ENCODE data around the gene INTS7.
A peak's percentile ranks its signal among the peaks of the same experiment; 100 is the strongest.
"Not testable (repeated sequence)": the region's sequence is repeated elsewhere in the genome, so short reads cannot be mapped to it uniquely, and the experiment has no call there.

INTS7 gene

GRCh38 chr1:211985556-211986264 is 49.6 kb downstream of the INTS7 start:
- no peak for FAIRE-seq
- DNase-seq (ENCODE audit: insufficient read length, low spot score), result no peak

GRCh38 chr1:211978596-211978995 is 56.8 kb downstream of the INTS7 start:
- FAIRE-seq, result no peak
- DNase-seq (ENCODE audit: insufficient read length, low spot score), result no peak

- DNase-seq (ENCODE audit: insufficient read length, low spot score) (no peak), FAIRE-seq (no peak)
Measured at GRCh38 chr1:211975152-211975941, 60.0 kb downstream of the INTS7 start.

- FAIRE-seq (no peak), DNase-seq (ENCODE audit: insufficient read length, low spot score) (no peak)
Measured at GRCh38 chr1:211973541-211973940, 61.8 kb downstream of the INTS7 start.

- no peak for FAIRE-seq
- no peak for DNase-seq (ENCODE audit: insufficient read length, low spot score)
Measured at GRCh38 chr1:211968200-211968834, 67.0 kb downstream of the INTS7 start.

- DNase-seq (ENCODE audit: insufficient read length, low spot score) (no peak), FAIRE-seq (no peak)
Measured at GRCh38 chr1:211967704-211968103, 67.7 kb downstream of the INTS7 start.

- no peak for DNase-seq (ENCODE audit: insufficient read length, low spot score)
- FAIRE-seq, result no peak
Measured at GRCh38 chr1:211965108-211965805, 70.1 kb downstream of the INTS7 start.

GRCh38 chr1:211959680-211960079 is 75.7 kb downstream of the INTS7 start:
- DNase-seq (ENCODE audit: insufficient read length, low spot score) (no peak), FAIRE-seq (no peak)

GRCh38 chr1:211959221-211959620 is 76.1 kb downstream of the INTS7 start:
- DNase-seq (ENCODE audit: insufficient read length, low spot score) (no peak), FAIRE-seq (no peak)

- FAIRE-seq; DNase-seq (ENCODE audit: insufficient read length, low spot score): not testable (repeated sequence)
Measured at GRCh38 chr1:211954028-211954427, 81.3 kb downstream of the INTS7 start.

- FAIRE-seq; DNase-seq (ENCODE audit: insufficient read length, low spot score): not testable (repeated sequence)
Measured at GRCh38 chr1:211953543-211953942, 81.8 kb downstream of the INTS7 start.

GRCh38 chr1:211952299-211952698 is 83.1 kb downstream of the INTS7 start:
- no peak for DNase-seq (ENCODE audit: insufficient read length, low spot score)
- no peak for FAIRE-seq

- FAIRE-seq (no peak), DNase-seq (ENCODE audit: insufficient read length, low spot score) (peak; percentile 53)
Measured at GRCh38 chr1:211951856-211952255, 83.5 kb downstream of the INTS7 start.

GRCh38 chr1:211948377-211948776 is 87.0 kb downstream of the INTS7 start:
- no peak for DNase-seq (ENCODE audit: insufficient read length, low spot score)
- no peak for FAIRE-seq

- DNase-seq (ENCODE audit: insufficient read length, low spot score) (no peak), FAIRE-seq (no peak)
Measured at GRCh38 chr1:211947396-211948295, 87.7 kb downstream of the INTS7 start.

GRCh38 chr1:211944733-211945500 is 90.4 kb downstream of the INTS7 start:
- FAIRE-seq (peak; percentile 62), DNase-seq (ENCODE audit: insufficient read length, low spot score) (no peak)

GRCh38 chr1:211942583-211942982 is 92.8 kb downstream of the INTS7 start:
- DNase-seq (ENCODE audit: insufficient read length, low spot score) (no peak), FAIRE-seq (no peak)

GRCh38 chr1:211939876-211940468 is 95.4 kb downstream of the INTS7 start:
- DNase-seq (ENCODE audit: insufficient read length, low spot score) (no peak), FAIRE-seq (no peak)

- no peak for DNase-seq (ENCODE audit: insufficient read length, low spot score)
- no peak for FAIRE-seq
Measured at GRCh38 chr1:211938561-211938997, 96.8 kb downstream of the INTS7 start.
